ENCODE data around the gene CRAMP1. TPM values are rescaled to one million over a fixed set of nuclear protein-coding genes. Genes with fewer than 3 reads are reported as not detected.

The CRAMP1 gene
- polyA plus RNA-seq, 1 of the 3 experiments (the other 2 are of a cell fraction): 9.5 TPM

GRCh38 chr16:1723450-1724147 lies 111.4 kb downstream of the CRAMP1 start:
- Histone ChIP-seq H3K9me2 (no peaks in the 10 kb centered on the region), H3K79me2 (ENCODE audit: insufficient read depth) (peaks cover 71% of the 10 kb centered on the region), H4K20me1 (ENCODE audit: insufficient read depth) (peaks cover 5% of the 10 kb centered on the region), H3K27me3 (ENCODE audit: insufficient read depth) (no peaks in the 10 kb centered on the region), H3K9ac (no peak overlapping the region), H3K4me3 (ENCODE audit: low read depth in 2 of 2, low read length in 1 of 2) (no peak overlapping the region; a peak in 1 of 4 replicates), H3K9me3 (no peaks in the 10 kb centered on the region), H3K4me2 (0 out of 2 replicates have a peak overlapping the region, but pooled peaks have one; percentile 64), H3K4me1 (ENCODE audit: control insufficient read depth in 1 of 2, insufficient read depth in 2 of 2, low read depth in 1 of 2, low read length in 1 of 2) (peaks cover 0 to 15% of the 10 kb centered on the region in 2 experiments; a peak in 3 of 4 replicates), H3K27ac (ENCODE audit: low read depth in 2 of 2, low read length in 1 of 2) (peak overlapping the region in 1 of 2 experiments; percentile 89; a peak in 1 of 4 replicates), H3K36me3 (replicated peaks in 1 of 2; ENCODE audit: control insufficient read depth in 1 of 2, insufficient read depth in 2 of 2, low read length in 1 of 2) (no peaks in the 10 kb centered on the region), H3F3A (replicated peaks; ENCODE audit: insufficient read depth) (peaks cover 22% of the 10 kb centered on the region), H2AFZ (ENCODE audit: low read depth) (no peak overlapping the region)
- 58% methylated on average over 6 of the region's 6 CpGs for WGBS (ENCODE audit: low lambda C conversion rate)
- CTCF ChIA-PET: interaction anchor here (0.5 to 1.9 kb wide), 21 partner anchors 8 to 315 kb away, joined by 3 to 8 read pairs (median 4); partner anchors contain the start of genes NUBP2, PTX4 and SPSB3
- POLR2A ChIA-PET: interaction anchor here (1.1 kb wide), 1 partner anchor 17 kb away, joined by 7 read pairs; the partner anchor contains the start of gene MAPK8IP3
- TF ChIP-seq POLR2AphosphoS5 (IDR thresholded peaks at IDR 0.05; ENCODE audit: low read depth, low read length): no peak
- TF ChIP-seq, protein P1, sequence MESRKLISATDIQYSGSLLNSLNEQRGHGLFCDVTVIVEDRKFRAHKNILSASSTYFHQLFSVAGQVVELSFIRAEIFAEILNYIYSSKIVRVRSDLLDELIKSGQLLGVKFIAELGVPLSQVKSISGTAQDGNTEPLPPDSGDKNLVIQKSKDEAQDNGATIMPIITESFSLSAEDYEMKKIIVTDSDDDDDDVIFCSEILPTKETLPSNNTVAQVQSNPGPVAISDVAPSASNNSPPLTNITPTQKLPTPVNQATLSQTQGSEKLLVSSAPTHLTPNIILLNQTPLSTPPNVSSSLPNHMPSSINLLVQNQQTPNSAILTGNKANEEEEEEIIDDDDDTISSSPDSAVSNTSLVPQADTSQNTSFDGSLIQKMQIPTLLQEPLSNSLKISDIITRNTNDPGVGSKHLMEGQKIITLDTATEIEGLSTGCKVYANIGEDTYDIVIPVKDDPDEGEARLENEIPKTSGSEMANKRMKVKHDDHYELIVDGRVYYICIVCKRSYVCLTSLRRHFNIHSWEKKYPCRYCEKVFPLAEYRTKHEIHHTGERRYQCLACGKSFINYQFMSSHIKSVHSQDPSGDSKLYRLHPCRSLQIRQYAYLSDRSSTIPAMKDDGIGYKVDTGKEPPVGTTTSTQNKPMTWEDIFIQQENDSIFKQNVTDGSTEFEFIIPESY (IDR thresholded peaks at IDR 0.05; ENCODE audit: borderline replicate concordance, low read depth): no peak
- TF ChIP-seq FOSL2 (IDR thresholded peaks at IDR 0.05; ENCODE audit: borderline replicate concordance, low read depth): no peak
- TF ChIP-seq, protein P2, sequence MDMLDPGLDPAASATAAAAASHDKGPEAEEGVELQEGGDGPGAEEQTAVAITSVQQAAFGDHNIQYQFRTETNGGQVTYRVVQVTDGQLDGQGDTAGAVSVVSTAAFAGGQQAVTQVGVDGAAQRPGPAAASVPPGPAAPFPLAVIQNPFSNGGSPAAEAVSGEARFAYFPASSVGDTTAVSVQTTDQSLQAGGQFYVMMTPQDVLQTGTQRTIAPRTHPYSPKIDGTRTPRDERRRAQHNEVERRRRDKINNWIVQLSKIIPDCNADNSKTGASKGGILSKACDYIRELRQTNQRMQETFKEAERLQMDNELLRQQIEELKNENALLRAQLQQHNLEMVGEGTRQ (IDR thresholded peaks at IDR 0.05; ENCODE audit: borderline replicate concordance, low read depth, low read length): no peak
- TF ChIP-seq RAD21 (IDR thresholded peaks at IDR 0.05; ENCODE audit: low read length): peak; percentile 62
- peak; percentile 81 for TF ChIP-seq CTCF (IDR thresholded peaks at IDR 0.05)
- peak; percentile 39 for TF ChIP-seq SMC3 (IDR thresholded peaks at IDR 0.05; ENCODE audit: low read depth, low read length)
- TF ChIP-seq RXRA (IDR thresholded peaks at IDR 0.05; ENCODE audit: borderline replicate concordance, low read depth): no peak
- peak; percentile 78 for DNase-seq

DNA sequence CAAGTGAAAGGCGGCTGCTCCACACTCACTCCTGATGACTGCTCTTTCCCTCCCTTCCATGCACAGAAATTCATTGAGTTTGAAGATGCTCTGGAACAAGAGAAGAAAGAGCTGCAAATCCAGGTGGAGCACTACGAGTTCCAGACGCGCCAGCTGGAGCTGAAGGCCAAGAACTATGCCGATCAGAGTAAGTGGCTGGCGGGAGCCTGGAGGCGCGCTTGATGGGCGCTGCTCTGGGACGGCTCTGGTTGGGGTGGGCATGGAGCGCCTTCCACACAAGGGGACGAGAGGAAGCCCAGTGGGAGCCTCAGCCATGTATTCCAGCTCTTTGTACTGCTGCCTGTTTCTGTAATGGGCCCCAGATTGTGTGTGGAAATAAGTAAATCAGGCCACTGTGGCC lies 112.3 kb downstream of the CRAMP1 start:
- peaks cover 5% of the 10 kb centered on the region for H4K20me1 ChIP-seq (ENCODE audit: insufficient read depth)
- 94% methylated on average over 12 of the region's 12 CpGs for WGBS (ENCODE audit: low lambda C conversion rate)
- TF ChIP-seq FOXM1 (IDR thresholded peaks at IDR 0.05; ENCODE audit: low read depth): no peak
- TF ChIP-seq IRF3 (IDR thresholded peaks at IDR 0.05; ENCODE audit: low read depth, low read length): no peak
- TF ChIP-seq FOSL2 (IDR thresholded peaks at IDR 0.05; ENCODE audit: borderline replicate concordance, low read depth): no peak
- no peak for TF ChIP-seq PBX3 (IDR thresholded peaks at IDR 0.05)
- no peak for TF ChIP-seq TEAD4 (IDR thresholded peaks at IDR 0.05; ENCODE audit: borderline replicate concordance, insufficient read depth)
- TF ChIP-seq MXI1 (IDR thresholded peaks at IDR 0.05; ENCODE audit: low read depth, low read length): no peak
- TF ChIP-seq TAF1 (IDR thresholded peaks at IDR 0.05; ENCODE audit: borderline replicate concordance, low read depth, low read length): no peak
- no peak for TF ChIP-seq MEF2A (IDR thresholded peaks at IDR 0.05; ENCODE audit: borderline replicate concordance, low read depth)
- TF ChIP-seq CTCF (IDR thresholded peaks at IDR 0.05): no peak
- TF ChIP-seq TCF12 (IDR thresholded peaks at IDR 0.05): no peak

More for the DNA sequence above, 112.3 kb downstream of the CRAMP1 start:
- H3K4me2 ChIP-seq: no peak overlapping the region
- peaks cover 0 to 7% of the 10 kb centered on the region in 2 experiments for H3K36me3 ChIP-seq (replicated peaks in 1 of 2; ENCODE audit: control insufficient read depth in 1 of 2, insufficient read depth in 2 of 2, low read length in 1 of 2)
- H3K79me2 ChIP-seq (ENCODE audit: insufficient read depth): peaks cover 62% of the 10 kb centered on the region
- no peaks in the 10 kb centered on the region for H3K9me2 ChIP-seq
- no peak overlapping the region for H3K4me3 ChIP-seq (ENCODE audit: low read depth in 2 of 2, low read length in 1 of 2)
- POLR2A ChIA-PET: no interaction called here
- no peaks in the 10 kb centered on the region for H3K9me3 ChIP-seq
- H3K27me3 ChIP-seq (ENCODE audit: insufficient read depth): no peaks in the 10 kb centered on the region
- CTCF ChIA-PET: interaction anchor here (1.1 to 1.9 kb wide), 6 partner anchors 9 to 236 kb away, joined by 3 to 8 read pairs (median 4); partner anchors contain the start of gene PTX4
- no peak overlapping the region for H3K27ac ChIP-seq (ENCODE audit: low read depth in 2 of 2, low read length in 1 of 2)
- no peak overlapping the region for H3K9ac ChIP-seq
- H3K4me1 ChIP-seq (ENCODE audit: control insufficient read depth in 1 of 2, insufficient read depth in 2 of 2, low read depth in 1 of 2, low read length in 1 of 2): peaks cover 0 to 15% of the 10 kb centered on the region in 2 experiments; a peak in 3 of 4 replicates
- peak; percentile 13 for DNase-seq
- no peak overlapping the region for H2AFZ ChIP-seq (ENCODE audit: low read depth)
- peaks cover 22% of the 10 kb centered on the region for H3F3A ChIP-seq (replicated peaks; ENCODE audit: insufficient read depth)

All from SK-N-SH (cell line).